Activated naive CD4-positive, alpha-beta T cell treated with anti-CD3 and anti-CD28 coated beads, Interleukin-2, amount 50 U/mL, for 16 hours (primary cell): ENCODE measurements around the gene SLC35G1.
A peak's percentile ranks its signal among the peaks of the same experiment; 100 is the strongest.

Experiments
- DNase-seq: peaks from one replicate; pipeline ENCODE4 v3.0.0-alpha.2; 2020

SLC35G1 gene, protein sequence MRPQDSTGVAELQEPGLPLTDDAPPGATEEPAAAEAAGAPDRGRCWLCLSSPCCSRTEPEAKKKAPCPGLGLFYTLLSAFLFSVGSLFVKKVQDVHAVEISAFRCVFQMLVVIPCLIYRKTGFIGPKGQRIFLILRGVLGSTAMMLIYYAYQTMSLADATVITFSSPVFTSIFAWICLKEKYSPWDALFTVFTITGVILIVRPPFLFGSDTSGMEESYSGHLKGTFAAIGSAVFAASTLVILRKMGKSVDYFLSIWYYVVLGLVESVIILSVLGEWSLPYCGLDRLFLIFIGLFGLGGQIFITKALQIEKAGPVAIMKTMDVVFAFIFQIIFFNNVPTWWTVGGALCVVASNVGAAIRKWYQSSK

DNA sequence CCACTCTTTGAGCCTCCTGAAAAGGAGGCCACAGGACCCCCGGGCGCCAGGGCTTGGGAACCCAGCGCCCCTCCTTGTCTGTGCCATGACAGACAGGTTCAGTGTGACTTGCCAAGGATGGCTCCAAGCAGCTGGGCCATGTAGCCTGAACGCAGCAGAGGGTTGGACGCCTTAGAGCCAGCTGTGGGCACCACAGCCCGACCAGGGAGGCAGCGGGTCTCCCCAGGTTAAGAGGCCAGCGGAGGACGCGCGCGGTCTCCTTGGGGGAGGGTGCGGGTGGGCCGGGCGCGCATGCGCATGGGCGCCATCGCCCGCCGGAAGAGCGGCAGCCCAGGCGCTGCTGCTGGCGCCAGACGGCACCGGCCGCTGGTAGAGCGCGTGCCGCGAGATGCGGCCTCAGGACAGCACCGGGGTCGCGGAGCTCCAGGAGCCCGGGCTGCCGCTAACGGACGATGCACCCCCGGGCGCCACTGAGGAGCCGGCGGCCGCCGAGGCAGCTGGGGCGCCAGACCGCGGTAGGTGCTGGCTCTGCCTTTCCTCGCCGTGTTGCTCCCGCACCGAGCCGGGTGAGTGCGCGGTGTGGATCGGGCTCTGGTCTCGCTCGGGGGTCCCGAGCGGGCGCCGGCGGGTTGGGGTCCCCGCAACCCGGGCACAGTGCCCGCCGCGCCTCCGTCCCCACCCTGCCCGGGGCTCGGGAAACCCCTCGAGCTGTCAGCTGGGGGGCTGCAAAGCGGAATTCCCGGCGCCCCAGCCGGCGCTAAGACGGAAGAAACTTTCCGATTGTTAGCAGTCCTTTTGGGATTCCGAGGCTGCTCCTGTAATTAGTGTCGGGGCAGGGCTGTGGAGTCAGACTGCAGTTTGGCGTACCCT, at the start of gene SLC35G1:
Gene SLC35G1, plus strand, starts transcription at position 333 of the 870 bp plus-strand sequence. Its CDS starts 56 bp downstream, at position 389.
- peak; percentile 74 for DNase-seq

DNA sequence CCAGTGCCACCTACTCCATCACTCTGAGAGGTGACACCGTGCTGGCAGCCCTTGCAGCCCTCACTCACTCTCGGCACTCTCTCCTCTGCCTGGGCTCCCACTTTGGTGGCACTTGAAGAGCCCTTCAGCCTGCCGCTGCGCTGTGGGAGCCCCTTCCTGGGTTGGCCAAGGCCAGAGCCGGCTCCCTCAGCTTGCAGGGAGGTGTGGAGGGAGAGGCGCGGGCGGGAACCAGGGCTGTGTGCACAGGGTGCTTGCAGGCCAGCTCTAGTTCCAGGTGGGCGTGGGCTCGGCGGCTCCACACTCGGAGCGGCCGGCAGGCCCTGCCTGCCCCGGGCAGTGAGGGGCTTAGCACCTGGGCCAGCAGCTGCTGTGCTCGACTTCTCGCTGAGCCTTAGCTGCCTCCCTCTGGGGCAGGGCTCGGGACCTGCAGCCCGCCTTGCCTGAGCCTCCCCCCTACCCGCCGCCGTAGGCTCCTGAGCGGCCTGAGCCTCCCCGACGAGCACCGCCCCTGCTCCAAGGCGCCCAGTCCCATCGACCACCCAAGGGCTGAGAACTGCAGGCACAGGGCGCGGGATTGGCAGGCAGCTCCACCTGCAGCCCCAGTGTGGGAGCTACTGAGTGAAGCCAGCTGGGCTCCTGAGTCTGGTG, 48.7 kb upstream of the SLC35G1 start:
- DNase-seq, result no peak

GRCh38 chr10:93849593-93849992, 44.2 kb upstream of the SLC35G1 start:
- no peak for DNase-seq

DNA sequence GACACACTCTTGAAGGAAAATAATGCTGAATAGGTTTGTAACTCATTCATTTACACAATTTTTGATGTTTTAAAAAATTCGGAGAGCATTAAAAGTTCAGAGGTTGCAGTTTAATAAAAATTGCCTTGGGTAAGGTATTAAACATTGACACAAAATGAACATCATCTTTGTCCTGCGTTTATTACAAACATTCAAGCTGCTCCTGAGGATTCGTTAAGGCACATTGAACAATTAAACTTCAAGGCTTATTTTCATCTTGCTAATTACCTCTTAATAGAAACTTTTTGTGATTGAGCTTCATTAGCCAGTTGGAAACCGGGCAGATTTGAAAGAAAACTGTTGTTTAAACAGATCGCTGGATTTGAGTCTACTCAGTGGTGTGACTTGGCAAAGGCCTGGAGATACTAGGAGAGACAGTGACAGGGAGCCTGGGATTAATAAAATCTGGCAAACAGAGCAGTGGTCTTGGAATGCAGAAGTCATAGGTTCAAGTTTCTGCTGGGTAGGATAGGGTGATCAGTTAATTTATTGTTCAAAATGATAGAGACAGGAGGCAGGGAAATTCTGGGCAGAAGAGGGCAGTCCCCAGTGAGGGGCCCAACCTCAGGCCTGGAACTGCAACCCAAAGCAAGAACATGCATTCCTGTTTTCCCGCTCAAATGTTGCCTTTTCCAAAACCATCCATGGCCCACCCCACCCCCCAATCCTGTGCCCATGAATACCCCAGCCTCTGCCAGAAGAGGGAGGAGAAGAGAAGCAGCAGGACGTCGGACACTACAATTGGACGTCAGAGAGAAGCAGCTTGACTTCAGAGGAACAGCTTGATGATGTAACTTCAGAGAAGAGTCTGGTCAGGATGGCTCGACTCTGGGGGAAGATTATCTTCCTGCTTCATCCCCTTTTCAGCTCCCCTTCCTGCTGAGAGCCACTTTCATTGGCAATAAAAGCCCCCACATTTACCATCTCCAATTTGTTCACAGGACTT, 43.5 kb upstream of the SLC35G1 start:
- DNase-seq, result no peak

DNA sequence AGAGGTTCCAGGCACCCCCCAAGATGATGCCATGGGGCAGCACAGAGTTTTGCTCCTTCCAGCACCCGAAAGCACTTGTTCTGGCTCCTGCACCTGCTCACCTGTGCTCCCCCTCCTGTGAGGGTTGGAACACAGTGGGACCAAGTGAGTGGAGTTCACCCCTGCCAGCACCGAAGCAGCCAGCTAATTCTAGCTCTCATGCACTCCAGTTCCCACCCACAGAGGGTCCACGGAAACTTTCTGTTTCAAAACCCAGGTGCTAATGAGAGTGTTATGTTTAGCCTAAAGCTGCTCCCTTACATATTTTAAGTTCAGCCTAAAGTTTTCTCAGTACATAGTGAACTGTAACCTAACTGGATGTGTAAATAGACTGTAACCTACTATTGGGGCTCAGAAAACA, 42.6 kb upstream of the SLC35G1 start:
- DNase-seq, result no peak

- no peak for DNase-seq
Measured at GRCh38 chr10:93852476-93853095, 41.2 kb upstream of the SLC35G1 start.

DNA sequence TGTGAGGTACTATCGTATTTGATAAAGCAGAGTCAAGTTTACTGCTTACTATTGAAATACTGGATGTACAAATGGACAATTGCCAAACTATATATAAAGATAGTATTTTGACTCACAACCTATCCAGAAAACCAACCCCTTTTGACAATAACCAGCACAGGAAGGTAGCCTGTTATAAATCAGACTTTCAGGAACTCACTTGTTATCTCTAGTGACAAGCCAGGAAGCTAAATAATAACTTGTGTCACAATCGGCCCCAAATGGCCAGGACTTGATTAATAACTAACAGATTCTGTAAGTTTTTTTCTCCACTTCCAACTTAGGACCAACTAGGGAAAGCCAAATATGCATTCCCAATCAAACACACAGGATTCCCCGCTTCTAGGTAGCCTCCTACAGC, 38.8 kb upstream of the SLC35G1 start:
- no peak for DNase-seq

GRCh38 chr10:93856349-93857145, 37.2 kb upstream of the SLC35G1 start:
- no peak for DNase-seq

- DNase-seq, result no peak
Measured at GRCh38 chr10:93859049-93859655, 34.6 kb upstream of the SLC35G1 start.

GRCh38 chr10:93861825-93862224, 32.0 kb upstream of the SLC35G1 start:
- DNase-seq, result no peak

DNA sequence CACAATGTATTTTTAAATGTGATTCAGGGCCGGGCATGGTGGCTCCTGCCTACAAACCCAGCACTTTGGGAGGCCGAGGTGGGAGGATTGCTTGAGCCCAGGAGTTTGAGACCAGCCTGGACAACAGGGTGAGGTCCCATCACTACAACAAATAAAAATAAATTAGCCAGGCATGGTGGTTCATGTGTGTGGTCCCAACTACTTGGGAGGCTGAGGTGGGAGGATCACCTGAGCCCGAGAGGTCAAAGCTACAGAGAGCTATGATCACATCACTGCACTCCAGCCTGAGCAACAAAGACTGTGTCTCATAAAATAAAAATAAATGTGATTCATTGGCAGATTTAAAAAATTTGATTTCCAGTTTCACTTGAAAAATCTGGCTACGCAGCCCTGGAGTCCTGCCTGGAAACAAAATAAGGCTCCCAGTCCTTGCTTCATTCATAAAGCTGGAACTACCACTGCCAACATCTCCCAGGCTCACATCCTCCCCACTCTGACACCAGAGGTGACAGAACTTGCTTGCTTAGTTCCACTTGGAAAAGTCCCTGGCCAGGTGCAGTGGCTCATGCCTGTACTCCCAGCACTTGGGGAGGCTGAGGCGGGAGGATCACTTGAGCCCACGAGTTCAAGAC, 27.9 kb upstream of the SLC35G1 start:
- DNase-seq, result no peak

DNA sequence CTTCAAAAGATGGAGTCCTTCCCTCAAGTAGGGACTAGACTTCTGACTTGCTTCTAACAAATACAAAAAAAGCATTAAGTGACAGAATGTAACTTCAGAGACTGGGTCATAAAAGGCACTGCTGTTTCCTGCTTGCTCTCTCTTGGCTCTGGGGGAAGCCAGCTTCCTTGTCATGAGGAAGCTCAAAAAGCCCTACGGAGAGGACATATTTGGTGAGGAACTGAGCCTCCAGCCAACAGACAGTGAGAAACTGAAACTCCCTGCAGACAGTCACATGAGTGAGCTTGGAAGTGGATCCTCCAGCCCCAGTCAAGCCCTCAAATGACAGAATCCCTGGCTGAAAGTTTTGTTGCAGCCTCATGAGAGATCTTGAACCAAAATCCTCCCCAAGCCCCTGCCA, 26.3 kb upstream of the SLC35G1 start:
- DNase-seq, result no peak

DNA sequence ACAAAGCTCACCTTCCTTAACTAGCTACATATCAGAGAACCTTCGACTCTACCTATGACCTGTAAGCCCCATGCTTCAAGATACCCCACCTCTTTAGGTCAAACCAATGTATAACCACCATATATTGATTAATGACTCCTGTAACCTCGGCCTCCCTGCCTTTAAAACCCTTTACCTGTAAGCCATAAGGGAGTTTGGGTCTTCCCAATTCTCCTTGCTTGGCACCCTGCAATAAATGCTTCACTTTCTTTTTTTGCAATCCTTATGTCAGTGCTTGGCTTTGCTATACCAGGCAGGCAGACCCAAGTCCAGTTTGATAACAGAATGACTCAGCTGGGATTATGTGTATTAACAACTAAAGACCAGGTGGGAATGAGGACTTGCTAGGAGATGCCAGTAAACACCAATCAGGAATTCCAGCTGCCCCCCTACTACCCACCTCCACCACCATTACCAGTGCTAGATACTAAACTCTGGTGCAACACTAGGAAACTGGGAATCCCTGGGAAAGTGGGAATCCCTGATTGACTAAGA, 22.0 kb upstream of the SLC35G1 start:
- no peak for DNase-seq

DNA sequence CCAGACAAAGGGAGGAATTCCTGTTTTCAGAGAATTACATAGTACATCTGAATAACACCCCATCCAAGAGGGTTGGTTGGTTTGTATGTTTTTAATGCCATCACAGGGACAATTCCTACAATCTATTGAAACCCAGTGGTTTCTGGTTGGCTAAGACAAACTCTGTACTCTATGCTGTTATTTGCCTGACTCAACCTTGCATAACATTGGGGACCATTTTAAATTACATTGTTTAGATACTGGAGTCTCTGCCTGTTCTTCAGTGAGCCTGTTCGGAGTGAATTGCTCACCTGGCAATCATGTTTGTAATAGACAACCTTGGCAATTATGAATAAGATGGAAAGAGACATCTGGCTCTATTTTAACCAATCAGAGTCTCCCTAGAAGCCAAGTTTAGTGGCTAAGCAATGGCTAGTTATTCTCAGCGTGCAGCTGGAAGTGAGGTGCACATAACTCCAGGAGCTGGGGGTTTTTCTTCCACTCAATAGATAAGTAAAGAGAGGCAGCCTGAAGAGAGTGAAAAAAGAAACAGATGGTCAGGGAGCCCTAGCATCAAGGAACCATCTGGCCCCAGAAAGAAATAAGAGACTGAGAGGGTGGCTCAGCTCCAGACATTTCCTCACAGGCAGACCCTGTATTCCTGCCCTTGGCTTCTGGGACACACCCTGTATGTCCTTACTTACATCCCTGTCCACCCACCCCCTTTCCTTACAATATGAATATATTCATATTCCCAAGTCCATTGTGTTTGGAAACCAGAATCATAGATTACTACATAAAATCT, 21.2 kb upstream of the SLC35G1 start:
- DNase-seq, result no peak

- no peak for DNase-seq
Measured at GRCh38 chr10:93873420-93874115, 20.2 kb upstream of the SLC35G1 start.

DNA sequence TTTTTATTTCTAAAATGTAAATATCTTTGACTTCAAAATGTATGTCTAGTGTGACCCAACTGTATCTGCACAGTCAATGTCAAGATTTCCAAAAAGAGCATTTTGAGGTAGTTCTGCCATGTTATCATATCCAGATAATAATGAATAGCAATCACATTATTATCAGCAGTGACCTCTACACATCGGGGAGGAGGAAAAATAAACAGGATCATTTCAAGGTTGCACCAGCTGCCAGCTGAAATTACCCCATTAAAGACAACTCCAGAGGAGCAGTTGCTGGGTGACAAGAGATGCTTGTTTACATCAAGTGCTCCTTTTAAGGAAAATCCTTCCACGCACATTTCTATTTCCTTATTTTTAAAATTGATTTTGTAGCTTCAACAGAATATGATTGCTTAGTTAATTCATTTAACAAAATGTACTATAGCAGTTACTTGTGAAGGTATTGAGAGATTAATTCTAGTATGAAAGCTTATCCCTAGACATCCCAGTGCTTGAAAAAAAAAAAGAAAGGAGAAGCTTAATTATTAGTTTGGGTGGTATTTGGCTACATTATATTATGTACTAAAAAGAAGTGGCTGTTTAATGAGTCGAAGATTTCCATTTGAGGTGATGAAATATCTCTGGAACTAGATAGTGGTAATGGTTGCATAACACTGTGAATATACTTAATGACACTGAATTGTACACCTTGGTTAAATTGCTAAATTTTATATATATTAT, 19.3 kb upstream of the SLC35G1 start:
- no peak for DNase-seq

GRCh38 chr10:93875032-93875358, 18.8 kb upstream of the SLC35G1 start:
- DNase-seq, result no peak

DNA sequence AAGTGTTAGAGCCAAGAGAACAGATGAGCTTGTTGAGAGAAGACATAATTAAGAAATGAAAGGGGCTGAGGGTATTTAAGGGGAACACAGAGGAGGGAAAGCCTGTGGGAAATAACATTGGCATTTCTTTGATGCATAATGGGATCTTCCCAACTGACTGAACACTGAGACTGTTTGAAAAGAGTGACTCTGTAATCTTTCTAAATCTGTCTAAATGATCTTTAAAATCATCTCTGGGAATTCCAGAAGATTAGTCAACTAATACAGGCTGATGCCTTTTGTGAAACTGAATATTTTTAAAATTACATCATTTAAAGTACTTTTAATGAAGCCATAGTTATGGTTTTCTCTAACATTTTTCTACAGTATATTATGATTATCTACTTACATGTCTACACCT, 17.4 kb upstream of the SLC35G1 start:
- no peak for DNase-seq
